ENCODE results near the gene NEB.

The NEB gene

DNA sequence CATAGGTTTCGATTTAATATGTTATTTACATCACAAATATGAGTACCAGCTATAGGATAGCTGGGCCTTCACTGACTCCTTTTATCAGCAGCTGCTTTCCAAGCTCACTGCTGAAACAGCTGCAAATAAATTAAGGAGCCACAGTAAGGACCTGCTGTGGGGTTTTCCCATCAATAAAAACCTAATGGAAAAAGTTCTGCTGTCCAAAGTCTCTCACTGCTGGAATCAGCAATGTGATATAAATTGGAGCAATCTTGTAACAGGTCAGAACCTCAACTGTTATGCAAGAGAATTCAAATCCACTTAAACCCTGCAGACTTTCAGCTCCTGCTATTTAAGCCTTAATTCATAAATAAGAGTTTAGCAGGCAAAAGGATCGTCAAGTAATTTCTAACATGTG lies 61.3 kb downstream of the NEB start:
- no peaks in the 10 kb centered on the region for H3K27me3 ChIP-seq (replicated peaks; ENCODE audit: insufficient read depth, low read length)
- H2AFZ ChIP-seq (ENCODE audit: low read length), result no peak overlapping the region
- H3K27ac ChIP-seq (ENCODE audit: low read length), result no peak overlapping the region
- H3K79me2 ChIP-seq (ENCODE audit: low read length), result no peaks in the 10 kb centered on the region
- no peaks in the 10 kb centered on the region for H3K9me3 ChIP-seq (replicated peaks; ENCODE audit: insufficient read depth, low read length)
- no peaks in the 10 kb centered on the region for H3K9me2 ChIP-seq (replicated peaks; ENCODE audit: insufficient read depth, low read length)
- TF ChIP-seq EZH2phosphoT487 (IDR thresholded peaks at IDR 0.05; ENCODE audit: low read length), result no peak
- no peak for TF ChIP-seq EZH2 (optimal IDR thresholded peaks at IDR 0.05; ENCODE audit: low read depth, low read length)
- TF ChIP-seq CTCF (IDR thresholded peaks at IDR 0.05; ENCODE audit: low read length), result no peak
- H3K9ac ChIP-seq (ENCODE audit: low read length), result no peak overlapping the region
- no peaks in the 10 kb centered on the region for H4K20me1 ChIP-seq (ENCODE audit: insufficient read depth, low read length)
- DNase-seq, result no peak
- no peaks in the 10 kb centered on the region for H3K36me3 ChIP-seq (replicated peaks; ENCODE audit: insufficient read depth, low read length)
- no peak overlapping the region for H3K4me2 ChIP-seq (ENCODE audit: low read depth, low read length)
- no peaks in the 10 kb centered on the region for H3K4me1 ChIP-seq (ENCODE audit: low read length)
- no peaks in the 10 kb centered on the region for H3F3A ChIP-seq (ENCODE audit: insufficient read depth, low read length)
- H3K4me3 ChIP-seq (ENCODE audit: low read length), result no peak overlapping the region

DNA sequence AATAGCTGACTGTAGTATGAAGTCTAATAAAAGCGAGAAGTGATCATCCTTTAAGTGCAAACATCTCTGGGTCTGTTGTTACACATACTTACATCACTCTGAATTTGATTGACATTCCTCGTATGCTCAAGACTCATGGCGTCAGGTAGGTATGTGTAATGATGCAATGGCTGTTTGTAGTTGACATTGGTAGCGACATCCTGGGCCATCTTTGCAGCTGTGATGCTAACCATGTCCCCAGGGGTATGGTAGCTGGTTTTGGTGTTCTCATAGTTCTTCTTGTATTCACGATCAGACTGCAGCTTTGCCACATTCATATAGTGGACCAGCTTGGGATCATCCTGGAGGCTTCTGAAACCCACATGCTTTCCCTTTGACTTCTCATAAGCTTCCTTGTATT lies 62.0 kb downstream of the NEB start:
- no peaks in the 10 kb centered on the region for H3K9me2 ChIP-seq (replicated peaks; ENCODE audit: insufficient read depth, low read length)
- no peak for TF ChIP-seq EZH2 (optimal IDR thresholded peaks at IDR 0.05; ENCODE audit: low read depth, low read length)
- TF ChIP-seq CTCF (IDR thresholded peaks at IDR 0.05; ENCODE audit: low read length), result no peak
- TF ChIP-seq EZH2phosphoT487 (IDR thresholded peaks at IDR 0.05; ENCODE audit: low read length), result no peak

GRCh38 chr2:151670846-151671597 lies 63.3 kb downstream of the NEB start:
- no peaks in the 10 kb centered on the region for H3K79me2 ChIP-seq (ENCODE audit: low read length)
- no peaks in the 10 kb centered on the region for H3F3A ChIP-seq (ENCODE audit: insufficient read depth, low read length)
- no peaks in the 10 kb centered on the region for H3K36me3 ChIP-seq (replicated peaks; ENCODE audit: insufficient read depth, low read length)
- no peaks in the 10 kb centered on the region for H3K9me3 ChIP-seq (replicated peaks; ENCODE audit: insufficient read depth, low read length)
- no peak overlapping the region for H3K4me3 ChIP-seq (ENCODE audit: low read length)
- H4K20me1 ChIP-seq (ENCODE audit: insufficient read depth, low read length), result no peaks in the 10 kb centered on the region
- no peak for DNase-seq
- no peak overlapping the region for H3K4me2 ChIP-seq (ENCODE audit: low read depth, low read length)
- H3K4me1 ChIP-seq (ENCODE audit: low read length), result no peaks in the 10 kb centered on the region
- H3K9ac ChIP-seq (ENCODE audit: low read length), result no peak overlapping the region
- TF ChIP-seq EZH2 (optimal IDR thresholded peaks at IDR 0.05; ENCODE audit: low read depth, low read length), result no peak
- no peak for TF ChIP-seq CTCF (IDR thresholded peaks at IDR 0.05; ENCODE audit: low read length)
- no peak for TF ChIP-seq EZH2phosphoT487 (IDR thresholded peaks at IDR 0.05; ENCODE audit: low read length)
- H2AFZ ChIP-seq (ENCODE audit: low read length), result no peak overlapping the region
- H3K27me3 ChIP-seq (replicated peaks; ENCODE audit: insufficient read depth, low read length), result no peaks in the 10 kb centered on the region
- H3K27ac ChIP-seq (ENCODE audit: low read length), result no peak overlapping the region
- no peaks in the 10 kb centered on the region for H3K9me2 ChIP-seq (replicated peaks; ENCODE audit: insufficient read depth, low read length)

More for the DNA sequence above, 62.0 kb downstream of the NEB start:
- Histone ChIP-seq H4K20me1 (ENCODE audit: insufficient read depth, low read length) (no peaks in the 10 kb centered on the region), H3F3A (ENCODE audit: insufficient read depth, low read length) (no peaks in the 10 kb centered on the region), H3K4me3 (ENCODE audit: low read length) (no peak overlapping the region), H3K79me2 (ENCODE audit: low read length) (no peaks in the 10 kb centered on the region), H2AFZ (ENCODE audit: low read length) (no peak overlapping the region), H3K9me3 (replicated peaks; ENCODE audit: insufficient read depth, low read length) (no peaks in the 10 kb centered on the region), H3K4me2 (ENCODE audit: low read depth, low read length) (no peak overlapping the region), H3K27me3 (replicated peaks; ENCODE audit: insufficient read depth, low read length) (no peaks in the 10 kb centered on the region), H3K9ac (ENCODE audit: low read length) (no peak overlapping the region), H3K36me3 (replicated peaks; ENCODE audit: insufficient read depth, low read length) (no peaks in the 10 kb centered on the region), H3K27ac (ENCODE audit: low read length) (no peak overlapping the region), H3K4me1 (ENCODE audit: low read length) (no peaks in the 10 kb centered on the region)
- DNase-seq, result no peak

Measured in MM.1S (cell line).